GM18873 (cell line): ENCODE data around the gene TPSG1.
"Not testable (repeated sequence)": the region's sequence is repeated elsewhere in the genome, so short reads cannot be mapped to it uniquely, and the experiment has no call there.

Experiments
- ATAC-seq: cut with Tn5 transposase; IDR thresholded peaks from one replicate; pipeline ENCODE4 v1.9.1; 2021; ENCODE audit warnings: mild to moderate bottlenecking, moderate library complexity, moderate number of reproducible peaks; ENCODE audit not compliant: unreplicated experiment, low FRiP score

The TPSG1 gene

DNA sequence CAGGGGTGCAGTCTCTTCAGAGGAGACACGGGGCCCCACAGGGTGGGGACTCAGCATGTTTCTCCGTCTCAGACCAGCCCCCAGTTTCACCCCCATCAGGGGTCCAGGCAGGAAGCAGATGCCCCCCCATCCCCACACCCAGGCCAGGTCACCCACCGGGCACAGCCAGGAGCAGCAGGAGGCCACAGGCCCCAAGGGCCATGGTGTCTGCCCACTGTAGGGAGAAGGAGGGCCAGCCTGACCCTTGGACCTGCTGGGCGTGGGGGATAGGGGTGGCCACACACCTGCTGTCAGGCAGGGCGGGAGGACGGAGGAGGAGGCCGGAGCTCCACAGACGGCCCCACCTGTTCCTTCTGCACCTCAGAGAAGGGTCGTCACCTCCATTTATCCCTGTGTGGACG is at the start of gene TPSG1:
Gene TPSG1 (minus strand): TSS at position 218 of the 401 bp plus-strand sequence. CDS start 16 bp downstream, at position 202.
- ATAC-seq, result no peak

DNA sequence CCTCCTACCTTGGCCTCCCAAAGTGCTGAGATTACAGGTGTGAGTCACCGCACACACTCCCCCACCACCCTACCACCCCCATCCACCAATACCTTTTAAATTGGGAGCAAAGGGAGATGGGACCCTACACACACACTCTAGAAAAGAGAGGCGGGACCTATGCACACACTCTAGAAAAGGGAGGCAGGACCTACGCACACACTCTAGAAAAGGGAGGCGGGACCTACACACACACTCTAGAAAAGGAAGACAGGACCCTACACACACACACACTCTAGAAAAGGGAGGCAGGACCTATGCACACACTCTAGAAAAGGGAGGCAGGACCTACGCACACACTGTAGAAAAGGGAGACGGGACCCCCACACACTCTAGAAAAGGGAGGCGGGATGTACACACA is 49.7 kb upstream of the TPSG1 start:
- ATAC-seq, result no peak

- ATAC-seq, result no peak
Measured at GRCh38 chr16:1273816-1274215, 48.7 kb upstream of the TPSG1 start.

- no peak for ATAC-seq
Measured at GRCh38 chr16:1272453-1273198, 47.6 kb upstream of the TPSG1 start.

GRCh38 chr16:1271724-1272413 is 46.8 kb upstream of the TPSG1 start:
- not testable (repeated sequence) for ATAC-seq

GRCh38 chr16:1271380-1271723 is 46.3 kb upstream of the TPSG1 start:
- no peak for ATAC-seq

DNA sequence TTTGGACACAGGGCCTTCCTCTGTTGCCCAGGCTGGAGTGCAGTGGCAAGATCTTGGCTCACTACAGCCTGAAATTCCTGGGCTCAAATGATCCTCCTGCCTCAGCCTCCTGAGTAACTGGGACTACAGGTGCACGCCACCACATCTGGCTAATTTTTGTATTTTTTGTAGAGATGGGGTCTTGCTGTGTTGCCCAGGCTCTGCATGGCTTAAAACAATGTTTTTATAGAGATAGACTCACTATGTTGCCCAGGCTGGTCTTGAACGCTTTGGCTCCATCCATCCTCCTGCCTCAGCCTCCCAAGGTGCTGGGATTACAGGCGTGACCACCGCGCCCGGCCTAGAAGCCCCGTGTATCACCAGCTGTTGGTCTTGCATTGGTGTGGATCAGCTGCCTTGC is 44.4 kb upstream of the TPSG1 start:
- ATAC-seq, result not testable (repeated sequence)

DNA sequence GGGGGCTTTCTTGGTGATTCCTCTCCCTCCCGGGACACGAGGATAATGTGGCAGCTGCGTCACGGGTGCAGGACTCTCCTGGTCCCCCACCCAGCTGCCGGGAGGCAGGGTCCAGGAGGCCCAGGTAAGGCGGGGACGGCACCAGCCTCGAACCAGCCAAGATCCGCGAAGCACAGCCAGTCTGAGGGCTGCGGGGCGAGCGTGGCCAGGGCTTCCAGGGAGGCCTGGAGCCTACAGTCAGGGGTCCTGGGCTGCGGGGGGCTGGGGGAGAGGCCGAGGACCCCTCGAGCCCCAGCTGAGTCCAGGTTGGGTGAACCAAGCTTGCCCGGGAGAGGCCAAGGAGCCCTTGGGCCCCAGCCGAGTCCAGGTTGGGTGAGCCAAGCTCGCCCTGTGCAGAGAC is 40.8 kb upstream of the TPSG1 start:
- ATAC-seq, result no peak

- no peak for ATAC-seq
Measured at GRCh38 chr16:1265090-1265630, 40.1 kb upstream of the TPSG1 start.

DNA sequence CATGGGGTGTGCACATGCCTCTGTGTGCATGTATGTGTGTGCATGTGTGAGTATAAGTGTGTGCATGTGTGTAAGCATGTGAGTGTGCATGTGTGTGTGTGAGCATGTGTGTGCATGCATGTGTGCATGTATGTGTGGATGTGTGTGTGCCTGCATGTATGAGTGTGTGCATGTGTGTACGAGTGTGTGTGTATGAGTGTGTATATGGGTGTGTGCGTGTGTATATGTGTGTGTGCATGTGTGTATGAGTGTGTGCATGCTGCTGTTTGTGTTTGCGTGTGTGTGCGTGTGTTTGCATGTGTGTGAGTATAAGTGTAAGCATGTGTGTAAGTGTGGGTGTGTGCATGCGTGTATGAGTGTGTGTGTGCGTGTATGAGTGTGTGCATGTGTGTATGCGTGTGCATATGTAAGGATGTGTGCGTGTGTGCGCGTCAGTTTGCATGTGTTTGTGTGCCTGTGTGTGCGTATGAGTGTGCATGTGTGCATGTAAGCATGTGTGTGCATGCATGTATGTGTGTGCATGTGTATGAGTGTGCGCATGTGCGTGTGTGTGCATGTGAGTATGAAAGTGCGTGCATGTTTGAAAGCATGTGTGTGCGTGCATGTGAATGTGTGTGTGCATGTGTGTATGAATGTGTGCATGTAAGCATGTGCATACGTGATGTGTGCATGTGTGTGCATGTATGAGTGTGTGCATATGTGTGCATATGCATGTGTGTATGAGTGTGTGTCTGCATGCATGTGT is 39.4 kb upstream of the TPSG1 start:
- ATAC-seq, result no peak

GRCh38 chr16:1263591-1264344 is 38.7 kb upstream of the TPSG1 start:
- ATAC-seq, result no peak

GRCh38 chr16:1262846-1263221 is 37.8 kb upstream of the TPSG1 start:
- ATAC-seq, result no peak

DNA sequence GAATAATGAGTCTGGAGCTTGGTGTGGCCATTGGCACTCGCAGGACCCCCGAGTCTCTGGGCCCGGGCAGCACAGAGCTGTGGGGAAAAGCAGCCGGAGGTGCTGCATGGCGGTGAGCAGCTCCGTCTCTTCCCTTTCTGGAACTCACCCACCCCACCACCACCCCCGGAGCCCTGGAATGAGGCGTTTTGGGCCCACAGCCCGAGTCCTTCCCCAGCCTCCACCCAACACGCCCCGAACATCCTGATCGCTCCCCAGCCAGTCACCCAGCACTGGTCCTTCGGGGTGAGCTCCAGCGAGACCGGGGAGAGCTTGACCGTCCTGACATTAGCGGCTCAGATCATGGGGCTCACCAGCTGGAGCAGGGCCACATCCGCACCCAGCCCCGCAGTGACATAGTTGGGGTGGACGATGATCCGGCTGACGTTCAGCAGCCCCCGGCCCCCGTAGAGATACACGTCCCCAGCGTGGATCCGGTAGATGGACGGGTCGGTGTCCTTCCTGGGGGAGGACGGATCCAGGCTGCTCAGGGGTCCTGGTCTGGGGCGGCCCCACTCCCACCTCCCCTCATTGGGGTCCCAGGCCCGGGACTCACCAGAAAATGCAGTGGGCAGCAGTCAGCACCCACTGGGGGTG is 37.3 kb upstream of the TPSG1 start:
- no peak for ATAC-seq

GRCh38 chr16:1261131-1261892 is 36.2 kb upstream of the TPSG1 start:
- ATAC-seq, result no peak

GRCh38 chr16:1260101-1260680 is 35.1 kb upstream of the TPSG1 start:
- no peak for ATAC-seq

GRCh38 chr16:1259760-1260068 is 34.6 kb upstream of the TPSG1 start:
- no peak for ATAC-seq

DNA sequence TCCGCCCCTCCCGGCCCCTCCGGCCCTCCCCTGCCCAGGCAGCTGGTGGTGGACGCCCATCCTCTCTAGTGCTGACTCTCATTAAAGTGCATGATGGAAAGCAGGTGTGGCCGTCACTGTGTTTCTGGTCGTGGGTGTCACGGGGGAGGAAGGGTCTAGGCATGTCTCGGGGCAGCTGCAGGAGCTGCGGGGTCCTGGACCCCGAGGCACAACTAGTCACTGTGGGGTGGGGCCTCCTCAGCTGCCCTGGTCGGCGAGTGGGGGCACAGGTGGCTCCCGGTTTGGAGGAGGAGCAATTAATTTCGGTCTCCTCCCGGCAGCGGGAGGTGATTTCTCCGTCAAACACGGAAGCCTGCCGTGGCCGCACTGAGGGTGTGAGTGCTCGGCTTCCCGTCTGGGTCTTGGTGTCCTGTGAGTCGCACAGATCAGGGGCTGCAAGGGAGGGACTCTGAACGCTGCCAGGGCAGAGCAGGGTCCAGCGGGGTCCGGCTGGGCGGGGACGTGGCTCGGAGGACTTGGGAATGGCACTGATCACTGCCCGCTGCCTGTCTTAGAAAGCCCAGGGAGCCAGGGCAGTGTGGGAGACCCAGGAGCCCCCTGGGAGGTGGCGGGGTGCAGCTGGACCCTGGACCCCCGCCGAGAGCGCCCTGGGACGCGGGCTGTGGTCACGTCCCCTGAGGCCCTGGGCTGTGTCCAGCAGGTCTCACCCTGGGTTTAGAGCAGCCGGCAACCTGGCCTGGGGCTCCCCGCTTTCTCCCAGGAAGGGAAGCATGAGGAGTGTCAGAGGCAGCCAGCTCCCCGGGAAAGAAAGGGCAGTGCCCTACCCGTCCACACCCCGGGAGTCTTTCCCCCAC is 34.1 kb upstream of the TPSG1 start:
- ATAC-seq, result no peak

DNA sequence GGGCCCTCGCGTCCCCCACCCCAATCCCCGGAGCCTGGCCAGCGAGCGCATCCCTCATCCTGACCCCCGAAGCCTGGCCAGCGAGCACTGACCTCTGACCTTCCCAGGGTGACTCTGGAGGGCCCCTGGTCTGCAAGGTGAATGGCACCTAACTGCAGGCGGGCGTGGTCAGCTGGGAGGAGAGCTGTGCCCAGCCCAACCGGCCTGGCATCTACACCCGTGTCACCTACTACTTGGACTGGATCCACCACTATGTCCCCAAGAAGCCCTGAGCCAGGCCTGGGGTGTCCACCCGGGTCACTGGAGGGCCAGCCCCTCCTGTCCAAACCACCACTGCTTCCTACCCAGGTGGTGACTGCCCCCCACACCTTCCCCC is 33.1 kb upstream of the TPSG1 start:
- no peak for ATAC-seq
